NCI-H82 (cell line): ENCODE measurements around the gene UGT1A6.

Source experiments
- DNase-seq: peaks from one replicate; lab custom pipeline; 2025; lab: John Stamatoyannopoulos, UW

Gene UGT1A6

DNA sequence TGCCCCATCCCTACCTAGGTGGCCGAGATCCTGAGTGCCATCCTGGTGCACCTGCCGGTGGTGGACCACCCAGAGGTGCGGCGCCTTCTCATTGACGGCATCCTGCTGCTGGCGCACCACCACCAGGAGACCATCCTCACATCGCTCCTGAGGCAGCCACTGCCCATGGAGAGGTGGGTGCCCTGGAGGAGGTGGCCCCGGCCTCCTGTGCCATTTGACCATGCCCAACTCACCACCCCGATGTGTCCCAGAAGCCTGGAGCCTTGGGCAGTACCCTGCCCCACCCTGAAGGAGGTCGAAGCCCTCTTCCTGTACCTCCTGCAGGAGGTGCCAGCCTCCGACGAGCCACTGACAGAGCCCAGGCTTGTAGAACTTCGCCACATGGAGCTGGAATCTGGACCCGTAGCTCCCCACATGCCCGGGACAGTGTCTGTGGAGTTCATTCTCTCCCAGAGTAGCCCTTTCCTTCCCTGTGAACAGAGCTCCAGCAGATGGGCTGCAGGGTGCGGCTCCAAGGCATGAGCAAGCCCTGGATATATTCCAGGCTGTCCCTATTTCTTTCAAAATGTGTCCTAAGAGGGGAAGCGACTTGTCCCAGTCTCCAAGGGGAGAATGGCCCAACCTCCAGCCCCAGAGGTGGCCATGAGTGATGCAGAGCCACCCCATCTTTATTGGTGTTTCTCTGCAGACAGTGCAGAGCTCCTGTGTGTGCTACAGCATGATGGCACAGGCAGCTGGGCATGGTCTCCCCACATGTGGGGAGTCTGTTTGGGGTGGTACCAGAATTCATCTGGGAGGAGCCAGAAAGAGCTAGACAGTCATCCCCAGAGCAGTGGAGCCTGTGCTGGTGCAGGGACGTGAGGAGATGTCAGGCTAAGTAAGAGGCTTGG lies 127.4 kb downstream of the UGT1A6 start:
- no peak for DNase-seq

- DNase-seq, result no peak
Observed at GRCh38 chr2:233820774-233821105, 128.1 kb downstream of the UGT1A6 start.

- DNase-seq, result no peak
Observed at GRCh38 chr2:233821196-233821595, 128.5 kb downstream of the UGT1A6 start.

DNA sequence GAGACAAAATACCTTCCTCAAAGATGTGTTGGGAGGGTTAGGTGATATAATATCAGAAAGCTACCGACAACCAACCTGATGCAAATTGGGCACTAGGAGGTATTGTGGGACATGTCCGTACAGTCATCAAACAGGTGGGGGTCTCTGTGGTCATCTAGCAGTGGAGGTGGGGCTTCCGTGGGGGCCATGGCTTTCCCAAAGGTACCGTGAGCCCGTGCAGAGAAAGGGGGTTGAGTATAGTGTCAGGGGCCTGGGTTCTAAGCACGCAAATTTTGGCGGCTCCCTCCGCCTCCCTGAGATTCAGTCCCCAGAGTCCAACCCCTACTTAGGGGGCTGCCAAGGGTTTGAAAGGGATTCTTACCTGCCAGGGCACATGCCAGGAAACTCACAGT lies 129.0 kb downstream of the UGT1A6 start:
- no peak for DNase-seq

DNA sequence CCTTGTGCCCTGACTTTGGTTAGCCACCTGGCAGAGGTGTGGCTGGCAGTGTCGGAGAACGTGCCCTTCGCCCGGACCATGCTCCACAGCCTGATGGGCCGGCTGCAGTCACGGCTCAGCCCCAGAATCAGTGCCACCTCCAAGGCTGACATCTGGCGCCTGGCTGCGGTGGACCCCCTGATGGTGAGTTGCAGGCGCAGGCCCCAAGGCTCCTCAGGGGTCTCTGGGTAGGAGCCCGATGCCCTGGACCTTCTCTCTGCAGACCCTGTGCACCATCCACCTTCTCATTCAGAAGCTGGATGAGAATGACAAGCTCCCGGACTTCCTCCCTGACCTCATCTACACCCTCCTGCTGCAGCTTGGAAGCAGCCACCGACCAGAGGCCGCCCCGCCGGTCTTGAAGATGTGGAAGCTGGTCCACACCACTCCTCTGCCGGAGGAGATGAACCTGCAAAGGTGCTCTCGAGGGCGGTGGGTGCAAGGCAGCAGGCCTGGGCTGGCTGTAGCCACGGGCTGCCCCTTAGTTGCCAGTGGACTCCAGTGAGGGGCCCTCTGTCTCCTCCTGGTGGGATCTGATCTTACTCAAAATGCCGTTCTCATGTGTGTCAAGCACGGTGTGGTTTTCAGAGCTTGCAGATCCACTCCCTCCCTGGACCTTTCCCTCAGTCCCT lies 129.5 kb downstream of the UGT1A6 start:
- DNase-seq, result no peak
